Astrocyte (in vitro differentiated cells and primary cell): ENCODE results near the gene TPH1. TPM values are rescaled to one million over a fixed set of nuclear protein-coding genes. Genes with fewer than 3 reads are reported as not detected.

Experiments used
- DNase-seq: peaks from one replicate; pipeline ENCODE4 v3.0.0-alpha.2; 2010; ENCODE audit warnings: low read depth
- FAIRE-seq: peaks from 2 replicates; lab custom pipeline; 2011; peaks lifted over from hg19 to GRCh38; lab: Jason Lieb, UNC
- H2AFZ ChIP-seq: 2 replicates; pipeline ENCODE4 v1.6.0; 2012; ENCODE audit warnings: low read depth, low read length, inconsistent platforms
- H3K27ac ChIP-seq: 2 replicates; pipeline ENCODE4 v1.5.1; 2011; ENCODE audit warnings: low read depth, low read length, inconsistent platforms
- H3K27me3 ChIP-seq: 2 replicates; pipeline ENCODE4 v1.6.0; 2011; ENCODE audit warnings: low read length, inconsistent platforms; ENCODE audit not compliant: insufficient read depth
- H3K36me3 ChIP-seq: 2 replicates; pipeline ENCODE4 v1.5.1; 2011; ENCODE audit warnings: low read length, inconsistent platforms; ENCODE audit not compliant: insufficient read depth
- H3K4me1 ChIP-seq: 2 replicates; pipeline ENCODE4 v1.5.1; 2011; ENCODE audit warnings: low read length, inconsistent platforms; ENCODE audit not compliant: insufficient read depth
- H3K4me2 ChIP-seq: 2 replicates; pipeline ENCODE4 v1.6.0; 2012; ENCODE audit warnings: low read length, inconsistent platforms
- H3K4me3 ChIP-seq: 2 replicates; pipeline ENCODE4 v1.5.1; 2011; ENCODE audit warnings: low read depth, mild to moderate bottlenecking, low read length, inconsistent platforms; ENCODE audit not compliant: insufficient read depth
- H3K79me2 ChIP-seq: 2 replicates; pipeline ENCODE4 v1.6.0; 2012; ENCODE audit warnings: mild to moderate bottlenecking, low read length, inconsistent platforms; ENCODE audit not compliant: insufficient read depth
- H3K9ac ChIP-seq: 2 replicates; pipeline ENCODE4 v1.6.0; 2012; ENCODE audit warnings: mild to moderate bottlenecking, low read length, inconsistent platforms
- H3K9me3 ChIP-seq: 2 replicates; pipeline ENCODE4 v1.5.1; 2012; ENCODE audit warnings: low read depth, mild to moderate bottlenecking, low read length, inconsistent platforms; ENCODE audit not compliant: insufficient read depth
- H4K20me1 ChIP-seq: 2 replicates; pipeline ENCODE4 v1.6.0; 2012; ENCODE audit warnings: low read length, inconsistent platforms; ENCODE audit not compliant: insufficient read depth
- H3K27ac Mint-ChIP-seq: one replicate; pipeline ENCODE4 v1.8.0; 2021; ENCODE audit warnings: mild to moderate bottlenecking, mixed read lengths; ENCODE audit not compliant: unreplicated experiment
- H3K27me3 Mint-ChIP-seq: one replicate; pipeline ENCODE4 v1.8.0; 2021; ENCODE audit warnings: low read depth, mixed read lengths; ENCODE audit not compliant: unreplicated experiment
- H3K36me3 Mint-ChIP-seq: one replicate; pipeline ENCODE4 v1.8.0; 2021; ENCODE audit warnings: low read depth, mixed read lengths; ENCODE audit not compliant: unreplicated experiment
- H3K4me1 Mint-ChIP-seq: one replicate; pipeline ENCODE4 v1.8.0; 2021; ENCODE audit warnings: low read depth, mixed read lengths; ENCODE audit not compliant: unreplicated experiment
- H3K4me3 Mint-ChIP-seq: one replicate; pipeline ENCODE4 v1.8.0; 2021; ENCODE audit warnings: mild to moderate bottlenecking, moderate library complexity, mixed read lengths; ENCODE audit not compliant: unreplicated experiment
- H3K9me3 Mint-ChIP-seq: one replicate; pipeline ENCODE4 v1.8.0; 2021; ENCODE audit warnings: mild to moderate bottlenecking, mixed read lengths; ENCODE audit not compliant: unreplicated experiment
- CTCF ChIP-seq: IDR thresholded peaks from 2 replicates; pipeline ENCODE4 v1.5.1; 2011; ENCODE audit warnings: low read depth, mild to moderate bottlenecking, inconsistent platforms, low read length, moderate library complexity; ENCODE audit not compliant: insufficient read depth
- EZH2 ChIP-seq: IDR thresholded peaks from 2 replicates; pipeline ENCODE4 v1.6.1; 2012; ENCODE audit warnings: mild to moderate bottlenecking, low read length, inconsistent platforms; ENCODE audit not compliant: insufficient read depth
- total RNA-seq: library from RNA; stranded (reverse); gene quantifications from 2 replicates; pipeline ENCODE4 v1.2.1, GENCODE V29; 2021

TPH1 gene
- total RNA-seq, 1 donor from 2014 or later = 0.32 TPM

- DNase-seq = no peak
- H4K20me1 ChIP-seq = no peaks in the 10 kb centered on the region
These were observed 25.1 kb upstream of the TPH1 start for GRCh38 chr11:18071098-18071705.

GRCh38 chr11:18067372-18067771 lies 21.3 kb upstream of the TPH1 start:
- Mint-ChIP-seq H3K36me3 (peaks cover 2% of the 10 kb centered on the region), H3K27me3 (no peaks in the 10 kb centered on the region), H3K9me3 (no peaks in the 10 kb centered on the region), H3K4me3 (no peak overlapping the region), H3K4me1 (no peaks in the 10 kb centered on the region), H3K27ac (no peak overlapping the region)
- Histone ChIP-seq H3K27me3 (no peaks in the 10 kb centered on the region), H3K9me3 (no peaks in the 10 kb centered on the region), H3K79me2 (no peaks in the 10 kb centered on the region), H3K27ac (no peak overlapping the region), H3K4me1 (no peaks in the 10 kb centered on the region), H3K36me3 (no peaks in the 10 kb centered on the region), H2AFZ (no peak overlapping the region), H3K9ac (no peak overlapping the region), H3K4me3 (no peak overlapping the region), H3K4me2 (no peak overlapping the region), H4K20me1 (no peaks in the 10 kb centered on the region)
- DNase-seq (no peak), FAIRE-seq (no peak)
- TF ChIP-seq EZH2 = no peak
- TF ChIP-seq CTCF = no peak

More at GRCh38 chr11:18071098-18071705, 25.1 kb upstream of the TPH1 start:
- Histone ChIP-seq H3K79me2 (no peaks in the 10 kb centered on the region), H3K27ac (no peak overlapping the region), H3K4me1 (no peaks in the 10 kb centered on the region), H3K4me2 (no peak overlapping the region), H2AFZ (no peak overlapping the region), H3K4me3 (no peak overlapping the region), H3K9me3 (no peaks in the 10 kb centered on the region), H3K27me3 (no peaks in the 10 kb centered on the region), H3K36me3 (peaks cover 2% of the 10 kb centered on the region), H3K9ac (no peak overlapping the region)
- peaks cover 4% of the 10 kb centered on the region for H3K4me1 Mint-ChIP-seq
- H3K36me3 Mint-ChIP-seq = peaks cover 4% of the 10 kb centered on the region
- H3K27ac Mint-ChIP-seq = no peak overlapping the region
- no peak overlapping the region for H3K4me3 Mint-ChIP-seq
- no peaks in the 10 kb centered on the region for H3K27me3 Mint-ChIP-seq
- no peak for FAIRE-seq
- H3K9me3 Mint-ChIP-seq = no peaks in the 10 kb centered on the region
- no peak for TF ChIP-seq EZH2
- TF ChIP-seq CTCF = no peak

GRCh38 chr11:18066626-18067025 lies 20.6 kb upstream of the TPH1 start:
- DNase-seq = peak; percentile 48
- FAIRE-seq = no peak
- H3K9me3 ChIP-seq = no peaks in the 10 kb centered on the region
- no peak overlapping the region for H2AFZ ChIP-seq
- H3K27me3 ChIP-seq = no peaks in the 10 kb centered on the region
- TF ChIP-seq CTCF = no peak
- H3K4me1 ChIP-seq = no peaks in the 10 kb centered on the region
- H3K9ac ChIP-seq = no peak overlapping the region
- Mint-ChIP-seq H3K27ac (no peak overlapping the region), H3K9me3 (no peaks in the 10 kb centered on the region), H3K27me3 (no peaks in the 10 kb centered on the region), H3K4me1 (no peaks in the 10 kb centered on the region), H3K36me3 (peaks cover 2% of the 10 kb centered on the region), H3K4me3 (no peak overlapping the region)
- no peak overlapping the region for H3K4me3 ChIP-seq
- H3K79me2 ChIP-seq = no peaks in the 10 kb centered on the region
- H3K27ac ChIP-seq = no peak overlapping the region
- no peak overlapping the region for H3K4me2 ChIP-seq
- H4K20me1 ChIP-seq = no peaks in the 10 kb centered on the region
- no peaks in the 10 kb centered on the region for H3K36me3 ChIP-seq
